ENCODE measurements around the gene UMODL1.

GRCh38 chr21:42096566-42096965, 25.4 kb downstream of the UMODL1 start:
- TF ChIP-seq, protein P1, sequence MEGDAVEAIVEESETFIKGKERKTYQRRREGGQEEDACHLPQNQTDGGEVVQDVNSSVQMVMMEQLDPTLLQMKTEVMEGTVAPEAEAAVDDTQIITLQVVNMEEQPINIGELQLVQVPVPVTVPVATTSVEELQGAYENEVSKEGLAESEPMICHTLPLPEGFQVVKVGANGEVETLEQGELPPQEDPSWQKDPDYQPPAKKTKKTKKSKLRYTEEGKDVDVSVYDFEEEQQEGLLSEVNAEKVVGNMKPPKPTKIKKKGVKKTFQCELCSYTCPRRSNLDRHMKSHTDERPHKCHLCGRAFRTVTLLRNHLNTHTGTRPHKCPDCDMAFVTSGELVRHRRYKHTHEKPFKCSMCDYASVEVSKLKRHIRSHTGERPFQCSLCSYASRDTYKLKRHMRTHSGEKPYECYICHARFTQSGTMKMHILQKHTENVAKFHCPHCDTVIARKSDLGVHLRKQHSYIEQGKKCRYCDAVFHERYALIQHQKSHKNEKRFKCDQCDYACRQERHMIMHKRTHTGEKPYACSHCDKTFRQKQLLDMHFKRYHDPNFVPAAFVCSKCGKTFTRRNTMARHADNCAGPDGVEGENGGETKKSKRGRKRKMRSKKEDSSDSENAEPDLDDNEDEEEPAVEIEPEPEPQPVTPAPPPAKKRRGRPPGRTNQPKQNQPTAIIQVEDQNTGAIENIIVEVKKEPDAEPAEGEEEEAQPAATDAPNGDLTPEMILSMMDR (IDR thresholded peaks at IDR 0.05): no peak
- no peak for TF ChIP-seq POLR2A (IDR thresholded peaks at IDR 0.05)

All from stomach (tissue), 4 donors.